Erythroblast (primary cell): ENCODE results near the gene RTP2.

Source experiments
- GATA1 ChIP-seq: IDR thresholded peaks from 2 replicates; pipeline ENCODE4 v1.6.1; 2011; ENCODE audit warnings: low read depth, mild to moderate bottlenecking, control low read depth, low read length, moderate library complexity
- POLR2A ChIP-seq: IDR thresholded peaks from 2 replicates; pipeline ENCODE4 v1.6.1; 2011; ENCODE audit warnings: mild to moderate bottlenecking, low read length

DNA sequence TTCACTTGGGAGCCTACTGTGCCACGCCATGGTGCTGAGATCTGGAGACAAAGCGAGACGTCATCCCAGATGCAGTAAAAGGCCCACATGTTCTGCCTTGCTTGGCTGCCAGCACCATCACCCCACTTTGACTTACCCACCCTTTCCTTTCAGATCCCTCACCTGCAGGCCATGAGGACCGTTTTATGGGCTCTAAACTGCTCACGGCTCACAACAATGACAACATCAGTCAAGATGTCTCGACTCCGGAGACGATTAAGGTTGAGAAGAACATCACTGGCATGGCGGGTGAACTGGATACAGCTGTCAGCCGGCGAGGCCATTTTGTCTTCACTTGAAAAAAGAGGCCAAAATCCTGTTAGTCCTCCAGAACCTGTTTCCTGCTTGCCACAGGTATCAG, 31.0 kb upstream of the RTP2 start:
- TF ChIP-seq POLR2A (no peak), GATA1 (no peak)
